H1 (cell line): ENCODE data around the gene TRIM28. TPM values are rescaled to one million over a fixed set of nuclear protein-coding genes. Genes with fewer than 3 reads are reported as not detected.

Experiments used
- ATF2 ChIP-seq: IDR thresholded peaks from 2 replicates; pipeline ENCODE4 v1.6.1; 2012; ENCODE audit warnings: low read length, inconsistent platforms
- BACH1 ChIP-seq: IDR thresholded peaks from 2 replicates; pipeline ENCODE4 v1.6.1; 2012; ENCODE audit warnings: low read length, improper control_type of control experiment
- CBX8 ChIP-seq: fragments of 300-800, 300-1000 bp; sonication (generic); IDR thresholded peaks from 2 replicates; pipeline ENCODE4 v1.7.1; 2016; ENCODE audit warnings: low read depth, low read length, borderline replicate concordance
- CEBPB ChIP-seq: IDR thresholded peaks from 2 replicates; pipeline ENCODE4 v1.6.1; 2012; ENCODE audit warnings: low read depth, low read length
- CHD1 ChIP-seq: IDR thresholded peaks from 2 replicates; pipeline ENCODE4 v1.6.1; 2012; ENCODE audit warnings: low read depth, low read length, improper control_type of control experiment
- CREB1 ChIP-seq: IDR thresholded peaks from 2 replicates; pipeline ENCODE4 v1.6.1; 2012; ENCODE audit warnings: inconsistent platforms
- CTCF ChIP-seq, 3 experiments: IDR thresholded peaks; 1 replicate in 2 of 3; 2 replicates in 1 of 3; pipeline versions ENCODE4 v1.5.1 to v1.6.1; 2011; ENCODE audit warnings: low read length in 3 of 3, mild to moderate bottlenecking in 3 of 3, inconsistent platforms in 2 of 3, low read depth in 1 of 3, moderate library complexity in 1 of 3; ENCODE audit not compliant: insufficient read depth in 1 of 3; ENCODE audit errors: control extremely low read depth in 1 of 3
- E2F6 ChIP-seq: IDR thresholded peaks from 2 replicates; pipeline ENCODE4 v1.6.1; 2012; ENCODE audit warnings: inconsistent platforms
- HDAC2 ChIP-seq, 2 experiments: fragments of 300-600 bp in 1 of 2; sonication (generic) in 1 of 2; IDR thresholded peaks; 2 replicates each; pipeline ENCODE4 v1.6.1; 2011 to 2012; ENCODE audit warnings: low read depth in 2 of 2, low read length in 2 of 2, mild to moderate bottlenecking in 2 of 2, moderate library complexity in 2 of 2, borderline replicate concordance in 1 of 2, inconsistent platforms in 1 of 2
- JUN ChIP-seq: IDR thresholded peaks from 2 replicates; pipeline ENCODE4 v1.6.1; 2011; ENCODE audit warnings: low read depth, mild to moderate bottlenecking, improper control_type of control experiment, low read length
- POLR2A ChIP-seq, 2 experiments: IDR thresholded peaks; 1 replicate in 1 of 2; 2 replicates in 1 of 2; pipeline ENCODE4 v1.6.1; 2011; ENCODE audit warnings: low read depth in 2 of 2, low read length in 2 of 2, mild to moderate bottlenecking in 2 of 2; ENCODE audit errors: control extremely low read depth in 1 of 2
- RBBP5 ChIP-seq: IDR thresholded peaks from 2 replicates; pipeline ENCODE4 v1.7.1; 2012; ENCODE audit warnings: low read depth, mild to moderate bottlenecking, inconsistent platforms, low read length, moderate library complexity, borderline replicate concordance
- RFX5 ChIP-seq: IDR thresholded peaks from 2 replicates; pipeline ENCODE4 v1.6.1; 2011; ENCODE audit warnings: low read depth, low read length, improper control_type of control experiment, borderline replicate concordance
- SP2 ChIP-seq: IDR thresholded peaks from 2 replicates; pipeline ENCODE4 v1.6.1; 2012; ENCODE audit warnings: mild to moderate bottlenecking, low read length, inconsistent platforms
- SUZ12 ChIP-seq: fragments of 200-600 bp; sonication (generic); IDR thresholded peaks from 2 replicates; pipeline ENCODE4 v1.6.1; 2012; ENCODE audit warnings: mild to moderate bottlenecking, inconsistent platforms, low read length, moderate library complexity, mixed read lengths
- USF2 ChIP-seq: IDR thresholded peaks from 2 replicates; pipeline ENCODE4 v1.6.1; 2011; ENCODE audit warnings: low read length, improper control_type of control experiment
- polyA plus RNA-seq, 7 experiments: library from polyadenylated mRNA; depleted of rRNA in 3 of 7; stranded (reverse) in 5 of 7; unstranded in 2 of 7; fragments of >200 nt in 5 of 7; fragments of 200-250 nt in 2 of 7; gene quantifications; 1 replicate in 5 of 7; 2 replicates in 1 of 7; 4 replicates in 1 of 7; pipeline versions ENCODE4 v1.2.1 to v1.2.3, GENCODE V29; 2011 to 2013; ENCODE audit warnings: missing spikeins in 2 of 7, mixed read lengths in 2 of 7
- total RNA-seq: library from RNA; stranded (reverse); fragmentation: NEBNext Ultra II Directional; extraction: Animal tissue kit (Norgen Biotek cat#: 25700); gene quantifications from 2 replicates; pipeline ENCODE4 v1.2.1, GENCODE V29; 2021

The TRIM28 gene
- total and polyA plus RNA-seq, 2 of the 8 experiments (the other 6 are each of a cell fraction or from before 2014, with no cell fraction given): 1,433 to 1,442 TPM

- TF ChIP-seq ATF2 (peak; percentile 86; the same call in 1 of the 2 replicates), CTCF (IDR thresholded peaks at IDR 0.05; ENCODE audit: control extremely low read depth in 1 of 3, insufficient read depth in 1 of 3, low read depth in 1 of 3, low read length in 3 of 3) (no peak), E2F6 (peak; percentile 75), SUZ12 (no peak), HDAC2 (IDR thresholded peaks at IDR 0.05; ENCODE audit: borderline replicate concordance in 1 of 2, low read depth in 2 of 2, low read length in 2 of 2) (peak in 1 of 2 experiments; percentile 29; a peak in 1 of 4 replicates), CHD1 (no peak), CEBPB (0 out of 2 replicates have a peak, but pooled peaks have one; percentile 2), POLR2A (IDR thresholded peaks at IDR 0.05; ENCODE audit: control extremely low read depth in 1 of 2, low read depth in 2 of 2, low read length in 2 of 2) (no peak), CREB1 (peak; percentile 85), RFX5 (no peak), CBX8 (no peak), SP2 (no peak), BACH1 (peak; percentile 51; the same call in 1 of the 2 replicates), JUN (no peak), RBBP5 (no peak), USF2 (no peak)
- TF ChIP-seq, all 59 proteins: peak for 26
Measured at GRCh38 chr19:58499021-58499927, 44.6 kb upstream of the TRIM28 start (continued).
